SK-N-DZ (cell line): ENCODE results near the gene WASL.
"Not testable (repeated sequence)": the region's sequence is repeated elsewhere in the genome, so short reads cannot be mapped to it uniquely, and the experiment has no call there.

Source experiments
- DNase-seq: peaks from one replicate; pipeline ENCODE4 v3.0.0-alpha.2; 2015; ENCODE audit warnings: low spot score

Gene WASL

GRCh38 chr7:123661765-123662164 is 87.0 kb downstream of the WASL start:
- no peak for DNase-seq

- peak; percentile 35 for DNase-seq
Measured at GRCh38 chr7:123660514-123661354, 88.1 kb downstream of the WASL start.

- no peak for DNase-seq
Measured at GRCh38 chr7:123658023-123658422, 90.8 kb downstream of the WASL start.

- no peak for DNase-seq
Measured at GRCh38 chr7:123657304-123657685, 91.5 kb downstream of the WASL start.

GRCh38 chr7:123656544-123657303 is 92.1 kb downstream of the WASL start:
- DNase-seq: no peak

- DNase-seq: no peak
Measured at GRCh38 chr7:123655614-123656013, 93.2 kb downstream of the WASL start, which contains the start of gene LMOD2. Gene LMOD2, plus strand, starts transcription at chr7:123655866. Its CDS starts 98 bp downstream, at chr7:123655964.

GRCh38 chr7:123653162-123653561 is 95.6 kb downstream of the WASL start:
- DNase-seq: no peak

GRCh38 chr7:123652406-123652805 is 96.4 kb downstream of the WASL start:
- no peak for DNase-seq

- no peak for DNase-seq
Measured at GRCh38 chr7:123650595-123650994, 98.2 kb downstream of the WASL start.

GRCh38 chr7:123649964-123650363 is 98.8 kb downstream of the WASL start:
- DNase-seq: no peak

- DNase-seq: no peak
Measured at GRCh38 chr7:123647106-123647730, 101.6 kb downstream of the WASL start.

- peak; percentile 69 for DNase-seq
Measured at GRCh38 chr7:123645516-123645915, 103.3 kb downstream of the WASL start.

- peak; percentile 87 for DNase-seq
Measured at GRCh38 chr7:123643495-123644441, 105.0 kb downstream of the WASL start.

GRCh38 chr7:123641901-123642300 is 106.9 kb downstream of the WASL start:
- no peak for DNase-seq

- no peak for DNase-seq
Measured at GRCh38 chr7:123640583-123640982, 108.2 kb downstream of the WASL start.

- DNase-seq: no peak
Measured at GRCh38 chr7:123639631-123640030, 109.2 kb downstream of the WASL start.

GRCh38 chr7:123637878-123638277 is 110.9 kb downstream of the WASL start:
- DNase-seq: no peak

GRCh38 chr7:123637203-123637602 is 111.6 kb downstream of the WASL start:
- peak; percentile 60 for DNase-seq

- no peak for DNase-seq
Measured at GRCh38 chr7:123635551-123636359, 113.0 kb downstream of the WASL start.

GRCh38 chr7:123634011-123634573 is 114.7 kb downstream of the WASL start:
- DNase-seq: not testable (repeated sequence)
